GM19372 (cell line): ENCODE results near the gene PRAF2.
A peak's percentile ranks its signal among the peaks of the same experiment; 100 is the strongest.

ENCODE experiments used
- ATAC-seq: cut with Tn5 transposase; IDR thresholded peaks from one replicate; pipeline ENCODE4 v1.9.1; 2021; ENCODE audit warnings: mild to moderate bottlenecking, low read depth, moderate library complexity; ENCODE audit not compliant: unreplicated experiment

Gene PRAF2

DNA sequence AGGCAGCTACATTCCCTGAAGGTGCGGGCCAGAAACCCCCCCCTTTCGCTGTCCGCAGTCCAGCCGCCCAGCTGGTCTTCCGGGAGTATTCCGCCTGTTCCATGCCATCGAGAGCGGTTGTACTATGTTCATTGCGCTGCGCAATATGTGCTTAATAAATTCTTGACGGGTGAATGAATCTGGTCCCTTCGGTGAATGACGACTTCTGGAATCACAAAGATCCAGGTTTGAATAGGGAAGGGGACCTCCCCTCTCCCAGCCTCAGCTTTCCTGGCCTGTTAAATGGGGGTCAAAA is 29.9 kb downstream of the PRAF2 start:
- ATAC-seq: no peak

DNA sequence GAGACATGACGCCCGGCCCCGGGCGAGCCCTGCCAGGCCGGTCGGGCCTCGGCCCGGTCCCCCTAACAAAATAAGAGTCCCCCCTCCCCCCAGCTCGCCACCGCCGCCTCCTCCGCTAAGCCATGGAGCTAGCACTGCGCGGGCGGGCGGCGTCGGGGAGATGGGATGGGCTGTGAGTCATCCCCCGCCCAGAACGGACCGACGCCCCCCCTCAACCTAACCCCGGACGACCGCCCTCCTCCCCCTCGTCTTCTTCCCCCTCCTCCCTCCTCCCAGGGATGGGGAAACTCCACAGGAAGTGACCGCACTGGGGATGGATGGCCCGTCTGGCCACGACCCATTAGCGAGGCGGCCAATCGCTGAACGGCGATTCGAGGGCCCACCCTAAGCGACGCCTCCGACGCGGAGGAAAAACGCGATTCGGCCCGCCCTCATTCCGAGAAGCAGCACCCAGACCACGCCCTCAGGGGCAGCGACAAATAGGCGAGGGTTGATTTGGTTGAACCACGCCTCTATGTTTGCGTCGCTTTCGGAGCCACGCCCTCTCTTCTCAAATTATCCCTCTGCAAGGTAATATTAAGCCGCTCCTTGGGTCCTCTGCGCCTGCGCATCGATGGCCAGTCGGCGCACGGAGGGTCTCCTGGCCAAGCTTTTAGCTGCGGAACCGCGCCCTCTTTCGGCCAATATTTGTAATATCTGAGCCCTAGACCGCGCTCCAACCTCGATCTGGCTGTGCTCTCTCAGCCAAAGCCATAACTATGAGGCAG is 30.4 kb downstream of the PRAF2 start, which contains the start of gene TFE3:
TSS of gene TFE3 (minus strand) at position 138 of the 767 bp plus-strand sequence. CDS start at position 7, 131 bp downstream.
- ATAC-seq: peak; percentile 94

DNA sequence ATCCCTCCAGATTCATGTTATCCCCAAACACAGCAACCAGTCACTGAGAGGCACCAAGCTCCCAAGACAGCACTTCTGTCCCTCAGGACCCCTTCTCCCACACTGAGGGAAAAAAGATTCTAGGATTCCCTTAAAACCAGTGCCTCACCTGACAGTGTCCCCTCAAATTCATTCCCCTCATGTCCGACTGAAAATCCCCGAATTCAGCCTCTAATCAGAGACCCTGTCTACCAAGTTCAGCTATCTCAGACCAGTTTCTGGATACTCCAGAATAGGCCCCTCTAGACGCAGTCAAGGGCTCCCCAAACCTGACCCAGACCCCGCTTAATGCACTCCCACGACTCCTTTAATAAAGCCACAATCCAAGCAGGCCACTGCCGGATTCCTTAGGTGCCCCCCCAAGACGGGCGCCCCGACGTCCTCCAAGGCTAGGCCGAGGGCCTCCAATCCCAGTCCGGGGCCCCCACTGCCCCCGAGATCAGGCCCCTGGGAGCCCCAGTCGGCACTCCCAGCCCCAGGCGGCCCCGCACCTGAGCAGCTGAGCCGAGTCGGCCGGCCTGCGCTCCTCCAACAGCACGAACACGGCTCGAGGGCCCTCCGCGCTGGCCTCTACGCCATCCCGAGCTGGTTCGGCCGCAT is 31.1 kb downstream of the PRAF2 start:
- peak; percentile 2 for ATAC-seq

DNA sequence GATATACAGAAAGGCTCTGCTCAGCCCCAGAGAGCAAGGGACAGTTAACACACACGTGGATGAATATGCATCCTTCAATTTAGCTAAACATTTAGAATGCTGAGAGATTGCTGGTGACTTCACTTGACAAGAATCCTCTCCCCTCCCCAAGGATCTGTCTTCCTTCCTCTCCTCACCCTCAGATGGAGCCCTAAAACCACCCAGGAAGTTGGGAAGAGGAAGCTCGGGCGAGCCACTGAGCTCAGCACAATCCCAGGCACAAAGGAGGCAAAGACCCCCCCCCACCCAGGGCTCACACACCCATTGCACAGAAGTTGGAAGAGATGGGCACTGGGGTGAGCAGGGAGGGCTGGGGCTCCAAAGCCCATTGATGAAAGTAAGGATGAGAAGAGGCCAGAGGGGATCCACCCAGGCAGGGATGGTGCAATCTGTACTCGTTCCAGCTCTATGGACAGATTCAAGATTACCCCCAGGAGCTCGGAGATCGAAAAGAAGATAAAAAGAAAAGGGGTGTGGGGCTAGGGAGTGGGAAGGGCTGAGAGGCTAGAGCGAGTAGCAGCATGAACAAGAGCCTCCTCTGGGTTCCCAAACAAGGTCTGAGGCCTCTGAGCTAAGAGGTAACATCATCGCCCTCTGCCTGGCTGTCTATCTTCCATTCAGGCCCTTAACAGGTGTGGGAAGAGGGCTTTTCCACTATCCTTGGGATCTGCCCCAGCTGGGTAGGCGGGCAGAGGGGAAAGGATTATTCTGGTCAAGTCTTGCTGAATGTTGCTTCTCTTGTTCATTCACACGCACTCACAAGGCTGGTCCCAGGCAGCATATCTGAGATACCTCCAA is 31.8 kb downstream of the PRAF2 start:
- ATAC-seq: no peak

DNA sequence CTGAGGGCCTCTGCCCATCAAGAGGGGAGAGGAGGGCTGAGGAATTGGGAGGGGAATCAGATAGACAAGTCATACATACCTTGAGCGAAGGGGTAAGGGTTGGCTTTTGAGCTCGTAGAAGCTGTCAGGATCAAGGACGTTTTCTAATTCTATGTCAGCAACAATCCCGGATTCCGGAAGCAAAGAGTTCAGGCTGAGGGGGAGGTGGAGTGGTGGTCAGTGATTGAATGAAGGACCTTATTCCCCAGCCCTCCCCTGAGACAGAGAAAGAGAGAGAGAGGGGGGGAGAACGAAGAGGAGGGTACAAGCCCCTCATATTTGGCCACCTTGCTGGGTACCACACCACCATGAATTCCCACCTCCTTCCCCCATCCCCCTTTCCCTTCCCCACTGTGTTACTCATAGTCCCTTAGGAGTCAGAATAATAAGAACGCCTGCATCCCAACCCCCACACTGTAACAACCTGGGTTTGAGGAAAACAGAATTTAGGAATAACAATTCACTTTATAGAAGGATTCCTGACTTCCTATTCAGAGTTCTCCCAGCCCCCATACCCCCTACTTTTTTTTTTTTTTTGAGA is 33.3 kb downstream of the PRAF2 start:
- ATAC-seq: no peak

DNA sequence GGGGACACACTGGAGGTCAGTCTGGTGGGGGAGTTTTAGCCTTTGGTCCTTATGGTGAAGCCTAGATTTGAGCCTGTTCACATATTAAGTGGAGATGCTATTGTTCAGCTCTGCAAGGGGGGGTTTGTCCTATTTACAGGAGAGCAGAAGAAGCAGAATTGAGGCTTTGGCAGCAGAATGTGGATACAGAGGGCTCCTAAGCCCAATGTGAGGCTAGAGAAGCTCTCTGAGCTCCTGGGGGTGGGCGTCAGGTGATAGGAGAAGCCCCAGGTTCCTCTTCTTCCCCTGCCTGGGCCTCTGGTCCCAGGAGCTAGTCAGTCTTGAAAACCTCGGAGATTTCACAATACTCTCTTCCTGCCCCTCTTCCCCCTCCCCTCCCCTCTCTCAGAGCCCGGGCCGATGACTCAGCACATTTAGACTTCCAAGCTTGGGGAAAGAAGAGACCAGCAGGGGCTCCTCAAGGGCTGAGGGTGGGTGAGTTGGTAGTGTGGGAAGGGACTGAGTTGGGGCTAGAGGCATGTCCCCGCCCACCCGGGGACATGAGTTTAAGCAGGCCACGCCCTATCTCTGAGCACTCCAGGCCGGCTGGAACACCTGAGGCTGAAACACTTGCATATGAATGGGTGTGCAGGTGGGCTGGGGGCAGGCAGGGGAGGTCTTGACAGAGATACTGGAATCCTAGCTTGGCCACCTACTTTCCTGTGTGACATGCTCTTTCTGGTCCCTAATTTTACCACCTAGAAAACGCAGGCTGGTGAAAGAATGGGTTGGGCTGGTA is 34.0 kb downstream of the PRAF2 start:
- no peak for ATAC-seq

DNA sequence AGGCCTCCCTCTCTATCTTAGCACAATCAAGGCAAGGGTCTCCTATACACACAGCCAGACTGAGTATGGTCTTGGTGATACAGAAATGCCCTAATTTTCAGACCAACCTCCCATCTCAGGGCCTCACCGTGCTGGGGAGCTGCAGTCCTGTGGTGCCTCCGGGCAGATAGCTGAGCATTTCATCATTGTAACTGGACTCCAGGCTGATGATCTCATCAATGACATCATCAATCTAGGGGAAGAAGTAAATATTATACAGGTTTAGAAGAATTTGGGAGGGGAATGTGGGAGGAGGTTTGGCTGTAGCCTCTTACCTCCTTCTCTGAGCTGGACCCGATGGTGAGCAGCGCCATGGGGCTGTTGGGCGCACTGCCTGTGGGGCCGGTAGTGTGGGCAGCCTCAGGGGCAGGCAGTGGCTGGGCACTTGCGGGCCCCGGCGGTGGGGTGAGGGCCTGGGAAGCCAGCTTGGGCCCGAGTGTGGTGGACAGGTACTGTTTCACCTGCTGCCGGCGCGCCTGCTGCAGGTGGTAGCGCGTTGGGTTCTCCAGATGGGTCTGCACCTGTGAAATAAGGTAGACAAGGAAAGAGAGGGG is 35.8 kb downstream of the PRAF2 start:
- ATAC-seq: no peak

DNA sequence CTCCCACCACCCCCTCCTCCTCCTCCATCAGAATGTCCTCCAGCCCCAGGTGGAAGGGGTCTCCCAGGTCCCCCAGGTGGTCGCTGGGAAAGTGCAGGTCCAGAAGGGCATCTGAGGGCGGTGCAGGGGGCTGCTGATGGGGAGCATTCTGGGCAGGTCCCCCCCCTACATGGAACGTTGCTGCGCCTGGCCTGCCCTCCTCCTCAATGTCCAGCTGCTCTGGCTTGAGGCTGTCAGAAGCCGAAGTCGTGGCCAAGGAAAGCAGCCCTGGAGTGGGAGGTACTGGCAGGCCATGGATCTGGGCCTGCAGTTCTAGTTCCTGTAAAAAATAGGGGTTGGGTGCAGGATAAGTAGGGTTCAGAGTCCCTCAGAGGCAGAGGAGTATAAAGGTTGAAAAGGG is 43.5 kb downstream of the PRAF2 start:
- no peak for ATAC-seq

DNA sequence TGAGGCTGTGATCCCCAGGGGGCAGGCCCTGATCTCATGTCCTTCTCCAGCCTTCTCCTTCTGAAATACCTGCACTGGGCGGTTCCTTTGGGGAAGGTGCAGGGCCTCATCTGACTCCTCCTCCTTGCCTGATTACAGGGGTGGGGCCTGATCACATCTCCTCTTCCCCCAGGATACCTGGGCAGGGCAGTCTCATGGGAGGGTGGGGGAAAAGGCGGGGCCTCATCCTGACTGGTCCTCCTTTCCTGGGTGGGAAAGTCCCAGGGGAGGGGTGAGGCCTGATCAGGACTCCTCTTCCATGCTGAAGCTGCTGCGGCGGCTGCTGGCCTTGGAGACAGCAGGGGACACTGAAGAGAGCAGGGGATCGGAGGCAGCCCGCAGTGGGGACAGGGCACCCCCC is 43.9 kb downstream of the PRAF2 start:
- no peak for ATAC-seq
